Measurements from ENCODE around the gene ARHGAP31.

DNA sequence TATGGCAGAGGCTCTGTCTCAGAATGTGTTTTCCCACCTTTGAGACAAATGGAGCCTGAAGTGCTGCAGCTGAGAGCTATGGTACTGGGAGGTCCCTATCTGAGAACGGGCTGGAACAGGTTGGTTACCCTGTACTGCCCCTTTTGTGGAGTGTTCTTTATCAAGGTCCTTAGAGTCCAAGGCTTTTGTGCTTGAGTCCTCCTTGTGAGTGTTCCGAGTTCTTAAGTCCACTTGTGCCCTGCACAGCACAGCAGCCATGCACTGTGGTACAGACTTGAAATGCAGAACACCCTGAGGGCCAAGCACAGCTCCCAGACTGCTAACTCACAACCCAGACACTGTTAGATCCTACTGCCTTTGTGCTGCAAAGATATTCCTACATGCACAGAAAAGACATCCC is 67.8 kb downstream of the ARHGAP31 start:
- TF ChIP-seq CTCF (conservative IDR thresholded peaks at IDR 0.05) (no peak), EZH2 (IDR thresholded peaks at IDR 0.05; ENCODE audit: low read depth) (no peak)
